Motor neuron (in vitro differentiated cells): Measurements from ENCODE around the gene CAVIN4. TPM values are rescaled to one million over a fixed set of nuclear protein-coding genes. Genes with fewer than 3 reads are reported as not detected.

Experiments used
- ATAC-seq, 8 experiments: fragments of 200-7000 bp; cut with Tn5 transposase; replicated peaks in 6 of 8; 2 replicates each; pipeline ENCODE4 v1.8.0; 2021; ENCODE audit warnings: mild to moderate bottlenecking in 8 of 8, moderate library complexity in 8 of 8
- H3K27ac ChIP-seq, 2 donors: fragments of 250-450 bp; sonication (Bioruptor Pico); 2 replicates each; pipeline ENCODE4 v1.9.0; 2021; ENCODE audit warnings: antibody characterized with exemption in 2 of 2, mild to moderate bottlenecking in 2 of 2, moderate library complexity in 1 of 2
- H3K4me1 ChIP-seq, 2 donors: fragments of 250-450 bp; sonication (Bioruptor Pico); replicated peaks in 1 of 2; 2 replicates each; pipeline ENCODE4 v1.6.1; 2021; ENCODE audit warnings: antibody characterized with exemption in 2 of 2, mild to moderate bottlenecking in 2 of 2, moderate library complexity in 1 of 2
- H3K4me3 ChIP-seq, 5 donors: fragments of 250-450 bp; sonication (Bioruptor Pico); 2 replicates each; pipeline ENCODE4 v1.9.0; 2021; ENCODE audit warnings: antibody characterized with exemption in 5 of 5, mild to moderate bottlenecking in 5 of 5, moderate library complexity in 4 of 5
- WGBS, 10 experiments: fragments of 450-650 bp; shearing (Covaris generic); methylation state at CpG; one replicate each; pipeline ENCODE4 v1.0.0; 2022; 5-methylcytosine and 5-hydroxymethylcytosine counted together
- in situ Hi-C, 9 experiments: fragments of 400-800 bp; cut with MboI; loops; one replicate each; pipeline ENCODE4 v1.15.0; 2021; ENCODE audit warnings: low sequenced_read_pairs in 9 of 9, low pct_unique_long_range_greater_than_20kb in 2 of 9; ENCODE audit not compliant: unreplicated experiment in 9 of 9
- total RNA-seq, 8 experiments: library from RNA; unstranded; fragments of 300-600 nt; gene quantifications; 2 replicates each; pipeline versions ENCODE4 v1.2.3 to v1.2.4, GENCODE V29; 2022

Gene CAVIN4
- total RNA-seq, result 1 to 10 TPM in 6 of 8 experiments, under 1 TPM in 2; 0.81 to 8.8 (median 3.4) TPM

- Histone ChIP-seq H3K4me1 (no peaks in the 10 kb centered on the region), H3K27ac (no peak within 1 kb of the TSS), H3K4me3 (no peak within 1 kb of the TSS)
- ATAC-seq, result peak in 2 of 8 experiments; percentile 14 to 46
- in situ Hi-C loops, result loop anchor here in 4 of 9 experiments (25.0 kb wide), 3 partner anchors 141 to 1391 kb away; partner anchors contain the start of gene MSANTD3 (in 1 of the 4)
- WGBS, 10 experiments, result 0 to 100% (median 92%) methylated on average over 1 to 10 of the region's 10 CpGs; no CpG with 5 or more reads in 1 of the 10 experiments
Measured at GRCh38 chr9:100577776-100578448, at the start of gene CAVIN4. TSS of gene CAVIN4 (plus strand) at chr9:100578079. CDS start at chr9:100578144, 65 bp downstream.

- WGBS, 10 experiments, result 39 to 97% (median 81%) methylated on average over 1 to 4 of the region's 4 CpGs; no CpG with 5 or more reads in 2 of the 10 experiments
- H3K4me3 ChIP-seq, result no peak overlapping the region
- H3K27ac ChIP-seq, result no peak overlapping the region
- in situ Hi-C loops, result no loop called here
- no peaks in the 10 kb centered on the region for H3K4me1 ChIP-seq
- peak in 4 of 8 experiments; percentile 11 to 34 (median 23) for ATAC-seq
Measured at GRCh38 chr9:100534401-100534800, 43.5 kb upstream of the CAVIN4 start.

GRCh38 chr9:100540327-100540726 is 37.6 kb upstream of the CAVIN4 start:
- Histone ChIP-seq H3K27ac (no peak overlapping the region), H3K4me3 (no peak overlapping the region), H3K4me1 (no peaks in the 10 kb centered on the region)
- no peak for ATAC-seq
- in situ Hi-C loops, result no loop called here
- 83 to 100% (median 100%) methylated on average over 1 to 4 of the region's 12 CpGs; no CpG with 5 or more reads in 4 of the 10 experiments for WGBS, 10 experiments

- ATAC-seq, result no peak
- Histone ChIP-seq H3K27ac (no peak overlapping the region), H3K4me3 (no peak overlapping the region), H3K4me1 (no peaks in the 10 kb centered on the region)
- WGBS, 10 experiments, result 73 to 100% (median 86%) methylated on average over 2 to 5 of the region's 5 CpGs; no CpG with 5 or more reads in 2 of the 10 experiments
- in situ Hi-C loops, result no loop called here
Measured at GRCh38 chr9:100549048-100549447, 28.8 kb upstream of the CAVIN4 start.

- 11 to 100% (median 50%) methylated on average over 1 to 2 of the region's 2 CpGs; no CpG with 5 or more reads in 3 of the 10 experiments for WGBS, 10 experiments
- in situ Hi-C loops, result no loop called here
Measured at GRCh38 chr9:100554935-100555401, 22.9 kb upstream of the CAVIN4 start.

GRCh38 chr9:100555471-100555870 is 22.4 kb upstream of the CAVIN4 start:
- 56 to 100% (median 100%) methylated on average over 1 of the region's 1 CpG; no CpG with 5 or more reads in 6 of the 10 experiments for WGBS, 10 experiments

More at GRCh38 chr9:100554935-100555401, 22.9 kb upstream of the CAVIN4 start:
- ATAC-seq, result no peak
- Histone ChIP-seq H3K4me1 (no peaks in the 10 kb centered on the region), H3K27ac (no peak overlapping the region), H3K4me3 (no peak overlapping the region)

GRCh38 chr9:100557053-100557452 is 20.8 kb upstream of the CAVIN4 start:
- H3K4me1 ChIP-seq, result no peaks in the 10 kb centered on the region
- 57 to 100% (median 94%) methylated on average over 1 to 3 of the region's 3 CpGs; no CpG with 5 or more reads in 1 of the 10 experiments for WGBS, 10 experiments
- no peak overlapping the region for H3K4me3 ChIP-seq
- no peak overlapping the region for H3K27ac ChIP-seq
- in situ Hi-C loops, result no loop called here
- ATAC-seq, result peak in 1 of 8 experiments; percentile 53

More at GRCh38 chr9:100555471-100555870, 22.4 kb upstream of the CAVIN4 start:
- H3K4me1 ChIP-seq, result no peaks in the 10 kb centered on the region
- no peak overlapping the region for H3K4me3 ChIP-seq
- in situ Hi-C loops, result no loop called here
- ATAC-seq, result no peak
- H3K27ac ChIP-seq, result no peak overlapping the region

- no peak for ATAC-seq
- in situ Hi-C loops, result no loop called here
- 68 to 100% (median 91%) methylated on average over 1 to 3 of the region's 3 CpGs; no CpG with 5 or more reads in 2 of the 10 experiments for WGBS, 10 experiments
- Histone ChIP-seq H3K4me3 (no peak overlapping the region), H3K4me1 (no peaks in the 10 kb centered on the region), H3K27ac (no peak overlapping the region)
Measured at GRCh38 chr9:100561256-100561655, 16.6 kb upstream of the CAVIN4 start.

- 17 to 80% (median 52%) methylated on average over 1 to 3 of the region's 3 CpGs; no CpG with 5 or more reads in 2 of the 10 experiments for WGBS, 10 experiments
- Histone ChIP-seq H3K4me1 (no peaks in the 10 kb centered on the region), H3K4me3 (no peak overlapping the region), H3K27ac (no peak overlapping the region)
- no peak for ATAC-seq
- in situ Hi-C loops, result no loop called here
Measured at GRCh38 chr9:100567856-100568255, 10.0 kb upstream of the CAVIN4 start.

- H3K4me3 ChIP-seq, result no peak overlapping the region
- no peak overlapping the region for H3K27ac ChIP-seq
- ATAC-seq, result no peak
- H3K4me1 ChIP-seq, result no peaks in the 10 kb centered on the region
- in situ Hi-C loops, result no loop called here
- 74 to 100% (median 100%) methylated on average over 1 to 3 of the region's 3 CpGs; no CpG with 5 or more reads in 1 of the 10 experiments for WGBS, 10 experiments
Measured at GRCh38 chr9:100573655-100574260, 4.1 kb upstream of the CAVIN4 start.

GRCh38 chr9:100575006-100575405 is 2.9 kb upstream of the CAVIN4 start:
- H3K4me3 ChIP-seq, result no peak overlapping the region
- H3K4me1 ChIP-seq, result no peaks in the 10 kb centered on the region
- no peak overlapping the region for H3K27ac ChIP-seq
- WGBS, 10 experiments, result 64 to 100% (median 91%) methylated on average over 1 to 4 of the region's 4 CpGs
- in situ Hi-C loops, result loop anchor here in 4 of 9 experiments (25.0 kb wide), 3 partner anchors 138 to 1388 kb away; partner anchors contain the start of gene MSANTD3 (in 1 of the 4)
- no peak for ATAC-seq

GRCh38 chr9:100575765-100576386 is 2.0 kb upstream of the CAVIN4 start:
- ATAC-seq, result peak in 2 of 8 experiments; percentile 25 to 96
- Histone ChIP-seq H3K4me1 (no peaks in the 10 kb centered on the region), H3K27ac (no peak overlapping the region), H3K4me3 (no peak overlapping the region)
- in situ Hi-C loops, result loop anchor here in 4 of 9 experiments (25.0 kb wide), 3 partner anchors 139 to 1389 kb away; partner anchors contain the start of gene MSANTD3 (in 1 of the 4)
- 43 to 100% (median 80%) methylated on average over 1 to 2 of the region's 2 CpGs; no CpG with 5 or more reads in 5 of the 10 experiments for WGBS, 10 experiments
